CD4-positive, alpha-beta T cell treated with Interleukin-6 at 100 ng/mL for 8 hours (primary cell): ENCODE results near the gene SMAD5.

ENCODE experiments used
- DNase-seq: peaks from one replicate; pipeline ENCODE4 v3.0.0-alpha.2; 2020; ENCODE audit warnings: mixed read lengths, low spot score

The SMAD5 gene

GRCh38 chr5:136197462-136198142 is 65.0 kb downstream of the SMAD5 start:
- no peak for DNase-seq

GRCh38 chr5:136198453-136198852 is 65.8 kb downstream of the SMAD5 start:
- DNase-seq: no peak

- no peak for DNase-seq
Measured at GRCh38 chr5:136199408-136199807, 66.8 kb downstream of the SMAD5 start.

- no peak for DNase-seq
Measured at GRCh38 chr5:136200130-136200529, 67.5 kb downstream of the SMAD5 start.

GRCh38 chr5:136200761-136201160 is 68.1 kb downstream of the SMAD5 start:
- DNase-seq: no peak

GRCh38 chr5:136201870-136202269 is 69.2 kb downstream of the SMAD5 start:
- no peak for DNase-seq

- no peak for DNase-seq
Measured at GRCh38 chr5:136202469-136203205, 70.0 kb downstream of the SMAD5 start.

- no peak for DNase-seq
Measured at GRCh38 chr5:136203303-136203922, 70.8 kb downstream of the SMAD5 start.

GRCh38 chr5:136205061-136205702 is 72.5 kb downstream of the SMAD5 start:
- no peak for DNase-seq

- no peak for DNase-seq
Measured at GRCh38 chr5:136205941-136206340, 73.3 kb downstream of the SMAD5 start.

- no peak for DNase-seq
Measured at GRCh38 chr5:136206361-136206760, 73.7 kb downstream of the SMAD5 start.

GRCh38 chr5:136207631-136208030 is 75.0 kb downstream of the SMAD5 start:
- DNase-seq: no peak

- DNase-seq: no peak
Measured at GRCh38 chr5:136208916-136209315, 76.3 kb downstream of the SMAD5 start.

GRCh38 chr5:136209346-136209910 is 76.8 kb downstream of the SMAD5 start:
- DNase-seq: no peak

GRCh38 chr5:136210259-136210658 is 77.6 kb downstream of the SMAD5 start:
- DNase-seq: no peak

- no peak for DNase-seq
Measured at GRCh38 chr5:136211282-136212040, 78.8 kb downstream of the SMAD5 start.

- peak; percentile 18 for DNase-seq
Measured at GRCh38 chr5:136212252-136212721, 79.6 kb downstream of the SMAD5 start.

GRCh38 chr5:136213919-136214493 is 81.4 kb downstream of the SMAD5 start:
- DNase-seq: no peak

GRCh38 chr5:136215812-136216211 is 83.2 kb downstream of the SMAD5 start:
- no peak for DNase-seq

- no peak for DNase-seq
Measured at GRCh38 chr5:136216230-136216629, 83.6 kb downstream of the SMAD5 start.

GRCh38 chr5:136221340-136221739 is 88.7 kb downstream of the SMAD5 start:
- no peak for DNase-seq
